Trophoblast cell (in vitro differentiated cells and primary cell): Measurements from ENCODE around the gene NMRAL1.

Source experiments
- DNase-seq, 2 donors: peaks; one replicate each; pipeline ENCODE4 v3.0.0-alpha.2; 2016
- H2AFZ ChIP-seq: 2 replicates; pipeline ENCODE4 v1.6.1; 2013; ENCODE audit warnings: low read length, moderate library complexity, mild to moderate bottlenecking; ENCODE audit not compliant: insufficient read depth, poor library complexity
- H2AK5ac ChIP-seq: 2 replicates; pipeline ENCODE4 v1.6.1; 2013; ENCODE audit warnings: mild to moderate bottlenecking, low read length
- H2BK120ac ChIP-seq: 2 replicates; pipeline ENCODE4 v1.6.1; 2013; ENCODE audit warnings: low read length, mild to moderate bottlenecking, moderate library complexity; ENCODE audit not compliant: insufficient read depth, poor library complexity
- H2BK12ac ChIP-seq: 2 replicates; pipeline ENCODE4 v1.6.1; 2013; ENCODE audit warnings: mild to moderate bottlenecking, low read length, moderate library complexity
- H2BK5ac ChIP-seq: 2 replicates; pipeline ENCODE4 v1.6.1; 2013; ENCODE audit warnings: low read length, low read depth, moderate library complexity, mild to moderate bottlenecking; ENCODE audit not compliant: poor library complexity
- H3K14ac ChIP-seq: 2 replicates; pipeline ENCODE4 v1.6.1; 2013; ENCODE audit warnings: mild to moderate bottlenecking, low read length
- H3K18ac ChIP-seq: 2 replicates; pipeline ENCODE4 v1.6.1; 2013; ENCODE audit warnings: mild to moderate bottlenecking, low read length
- H3K23ac ChIP-seq: 2 replicates; pipeline ENCODE4 v1.6.1; 2013; ENCODE audit warnings: low read length
- H3K27ac ChIP-seq: 2 replicates; pipeline ENCODE4 v1.5.1; 2013; ENCODE audit warnings: low read depth, mild to moderate bottlenecking, inconsistent platforms, low read length, moderate library complexity
- H3K27me3 ChIP-seq: 2 replicates; pipeline ENCODE4 v1.6.1; 2013; ENCODE audit warnings: inconsistent platforms, mild to moderate bottlenecking, low read length, moderate library complexity; ENCODE audit not compliant: insufficient read depth
- H3K36me3 ChIP-seq, 2 experiments: 1 replicate in 1 of 2; 2 replicates in 1 of 2; pipeline ENCODE4 v1.6.1; 2013; ENCODE audit warnings: low read length in 2 of 2, mild to moderate bottlenecking in 2 of 2, moderate library complexity in 1 of 2; ENCODE audit not compliant: insufficient read depth in 2 of 2, control insufficient read depth in 1 of 2
- H3K4ac ChIP-seq: 2 replicates; pipeline ENCODE4 v1.6.1; 2013; ENCODE audit warnings: low read depth, mild to moderate bottlenecking, low read length, moderate library complexity
- H3K4me1 ChIP-seq, 2 experiments: 1 replicate in 1 of 2; 2 replicates in 1 of 2; pipeline ENCODE4 v1.6.1; 2013; ENCODE audit warnings: low read length in 2 of 2, mild to moderate bottlenecking in 2 of 2, moderate library complexity in 1 of 2; ENCODE audit not compliant: insufficient read depth in 2 of 2, control insufficient read depth in 1 of 2
- H3K4me2 ChIP-seq: 2 replicates; pipeline ENCODE4 v1.6.1; 2013; ENCODE audit warnings: inconsistent platforms, mild to moderate bottlenecking, low read length, moderate library complexity
- H3K4me3 ChIP-seq: 2 replicates; pipeline ENCODE4 v1.5.1; 2013; ENCODE audit warnings: mild to moderate bottlenecking, low read depth, low read length, inconsistent platforms
- H3K79me1 ChIP-seq: one replicate; pipeline ENCODE4 v1.6.1; 2013; ENCODE audit warnings: low read length
- H3K79me2 ChIP-seq: 2 replicates; pipeline ENCODE4 v1.6.1; 2013; ENCODE audit warnings: low read length, mild to moderate bottlenecking; ENCODE audit not compliant: control insufficient read depth, insufficient read depth, poor library complexity
- H3K9ac ChIP-seq: 2 replicates; pipeline ENCODE4 v1.6.1; 2013; ENCODE audit warnings: mild to moderate bottlenecking, low read length
- H3K9me3 ChIP-seq: 2 replicates; pipeline ENCODE4 v1.6.1; 2013; ENCODE audit warnings: low read depth, mild to moderate bottlenecking, control low read depth, inconsistent platforms, low read length; ENCODE audit not compliant: insufficient read depth
- H4K12ac ChIP-seq: 2 replicates; pipeline ENCODE4 v1.6.1; 2013; ENCODE audit warnings: low read depth, mild to moderate bottlenecking, low read length, moderate library complexity
- H4K8ac ChIP-seq: 2 replicates; pipeline ENCODE4 v1.6.1; 2013; ENCODE audit warnings: low read depth, mild to moderate bottlenecking, low read length, moderate library complexity
- H4K91ac ChIP-seq: one replicate; pipeline ENCODE4 v1.6.1; 2013; ENCODE audit warnings: low read depth, mild to moderate bottlenecking, low read length, moderate library complexity
- WGBS: extraction: QIAGEN DNeasy Blood & Tissue Kit; methylation state at CpG from one replicate; pipeline ENCODE4 v1.1.7; 2013; ENCODE audit warnings: missing lambda C conversion rate; ENCODE audit not compliant: insufficient read length, insufficient coverage; ENCODE audit errors: extremely low coverage; 5-methylcytosine and 5-hydroxymethylcytosine counted together

The NMRAL1 gene

GRCh38 chr16:4463522-4464163 is 10.8 kb downstream of the NMRAL1 start:
- H3K27me3 ChIP-seq, result no peaks in the 10 kb centered on the region
- H4K91ac ChIP-seq, result peak overlapping the region; percentile 5
- H3K4me2 ChIP-seq, result peak overlapping the region; percentile 39
- DNase-seq, result no peak
- no peak overlapping the region for H3K9ac ChIP-seq
- no peak overlapping the region for H3K4me3 ChIP-seq
- peaks cover 2% of the 10 kb centered on the region for H3K9me3 ChIP-seq
- H3K79me1 ChIP-seq, result peaks cover 4% of the 10 kb centered on the region
- H4K12ac ChIP-seq, result no peak overlapping the region
- H2AK5ac ChIP-seq, result peak overlapping the region; percentile 52
- H3K27ac ChIP-seq, result peak overlapping the region; percentile 80
- peak overlapping the region; percentile 34 for H2BK120ac ChIP-seq
- no CpG with 5 or more reads among the region's 22 CpGs for WGBS
- peak overlapping the region; percentile 20 for H3K18ac ChIP-seq
- H3K4ac ChIP-seq, result no peak overlapping the region
- peak overlapping the region; percentile 11 for H3K14ac ChIP-seq
- H3K79me2 ChIP-seq, result no peaks in the 10 kb centered on the region
- H3K23ac ChIP-seq, result no peak overlapping the region
- no peak overlapping the region for H4K8ac ChIP-seq
- peaks cover 8 to 28% of the 10 kb centered on the region in 2 experiments for H3K4me1 ChIP-seq
- peaks cover 52 to 57% of the 10 kb centered on the region in 2 experiments for H3K36me3 ChIP-seq
- H2BK12ac ChIP-seq, result peak overlapping the region; percentile 30
- no peak overlapping the region for H2AFZ ChIP-seq
- H2BK5ac ChIP-seq, result peak overlapping the region; percentile 4

- H4K12ac ChIP-seq, result peak overlapping the region; percentile 2
- no peak overlapping the region for H4K8ac ChIP-seq
- no peak overlapping the region for H3K4ac ChIP-seq
- H2BK12ac ChIP-seq, result no peak overlapping the region
- H3K18ac ChIP-seq, result peak overlapping the region; percentile 9
- no peak overlapping the region for H3K23ac ChIP-seq
- no CpG with 5 or more reads among the region's 27 CpGs for WGBS
- no peak overlapping the region for H3K9ac ChIP-seq
- H2AK5ac ChIP-seq, result no peak overlapping the region
- peaks cover 2% of the 10 kb centered on the region for H3K9me3 ChIP-seq
- no peak overlapping the region for H2AFZ ChIP-seq
- H3K79me2 ChIP-seq, result no peaks in the 10 kb centered on the region
- peaks cover 4% of the 10 kb centered on the region for H3K79me1 ChIP-seq
- no peak overlapping the region for H2BK5ac ChIP-seq
- H3K4me1 ChIP-seq, result peaks cover 8 to 25% of the 10 kb centered on the region in 2 experiments
- H2BK120ac ChIP-seq, result no peak overlapping the region
- no peak for DNase-seq
- H3K27me3 ChIP-seq, result no peaks in the 10 kb centered on the region
- H3K27ac ChIP-seq, result no peak overlapping the region
- no peak overlapping the region for H3K14ac ChIP-seq
- no peak overlapping the region for H4K91ac ChIP-seq
- no peak overlapping the region for H3K4me2 ChIP-seq
- peaks cover 44% of the 10 kb centered on the region in 2 experiments for H3K36me3 ChIP-seq
- no peak overlapping the region for H3K4me3 ChIP-seq
Measured at GRCh38 chr16:4461250-4462085, 13.0 kb downstream of the NMRAL1 start.

- H3K18ac ChIP-seq, result no peak overlapping the region
- no peak overlapping the region for H3K23ac ChIP-seq
- no peak overlapping the region for H2BK12ac ChIP-seq
- no peak overlapping the region for H3K14ac ChIP-seq
- H2BK120ac ChIP-seq, result no peak overlapping the region
- H3K27ac ChIP-seq, result no peak overlapping the region
- no peak overlapping the region for H4K12ac ChIP-seq
- peaks cover 8 to 23% of the 10 kb centered on the region in 2 experiments for H3K4me1 ChIP-seq
- no peak overlapping the region for H3K4ac ChIP-seq
- no peak for DNase-seq
- H2AK5ac ChIP-seq, result no peak overlapping the region
- no peaks in the 10 kb centered on the region for H3K79me2 ChIP-seq
- H3K9me3 ChIP-seq, result peaks cover 2% of the 10 kb centered on the region
- H3K36me3 ChIP-seq, result peaks cover 42 to 44% of the 10 kb centered on the region in 2 experiments
- H2AFZ ChIP-seq, result no peak overlapping the region
- H3K79me1 ChIP-seq, result peaks cover 4% of the 10 kb centered on the region
- no peaks in the 10 kb centered on the region for H3K27me3 ChIP-seq
- no CpG with 5 or more reads among the region's 5 CpGs for WGBS
- H3K9ac ChIP-seq, result no peak overlapping the region
- H4K91ac ChIP-seq, result no peak overlapping the region
- H2BK5ac ChIP-seq, result no peak overlapping the region
- H4K8ac ChIP-seq, result no peak overlapping the region
- no peak overlapping the region for H3K4me3 ChIP-seq
- no peak overlapping the region for H3K4me2 ChIP-seq
Measured at GRCh38 chr16:4460936-4461249, 13.5 kb downstream of the NMRAL1 start.

GRCh38 chr16:4455951-4456350 is 18.5 kb downstream of the NMRAL1 start:
- Histone ChIP-seq H3K27ac (no peak overlapping the region), H3K36me3 (peaks cover 35 to 43% of the 10 kb centered on the region in 2 experiments), H3K27me3 (no peaks in the 10 kb centered on the region), H3K14ac (no peak overlapping the region), H2BK5ac (no peak overlapping the region), H3K9ac (no peak overlapping the region), H3K4me3 (no peak overlapping the region), H3K4me1 (peaks cover 0 to 9% of the 10 kb centered on the region in 2 experiments), H2AK5ac (no peak overlapping the region), H2BK12ac (no peak overlapping the region), H3K18ac (no peak overlapping the region), H2BK120ac (no peak overlapping the region), H3K79me2 (no peaks in the 10 kb centered on the region), H3K4ac (no peak overlapping the region), H3K23ac (no peak overlapping the region), H4K8ac (no peak overlapping the region), H4K12ac (no peak overlapping the region), H2AFZ (no peak overlapping the region), H3K79me1 (no peaks in the 10 kb centered on the region), H3K4me2 (no peak overlapping the region), H4K91ac (no peak overlapping the region), H3K9me3 (peaks cover under 1% of the 10 kb centered on the region)
- no peak for DNase-seq
- WGBS, result no CpG with 5 or more reads among the region's 10 CpGs
